NCI-H2171 (cell line): ENCODE data around the gene POLD2.

ENCODE experiments used
- DNase-seq: peaks from one replicate; lab custom pipeline; 2025; lab: John Stamatoyannopoulos, UW

Gene POLD2

GRCh38 chr7:44113764-44114354 lies 9.5 kb downstream of the POLD2 start:
- DNase-seq, result no peak

GRCh38 chr7:44112997-44113763 lies 10.2 kb downstream of the POLD2 start:
- DNase-seq, result no peak

- no peak for DNase-seq
Measured at GRCh38 chr7:44112231-44112996, 10.9 kb downstream of the POLD2 start.

- no peak for DNase-seq
Measured at GRCh38 chr7:44111761-44112160, 11.6 kb downstream of the POLD2 start.

GRCh38 chr7:44110719-44111635 lies 12.4 kb downstream of the POLD2 start:
- DNase-seq, result no peak

- no peak for DNase-seq
Measured at GRCh38 chr7:44109991-44110390, 13.4 kb downstream of the POLD2 start.

- no peak for DNase-seq
Measured at GRCh38 chr7:44108768-44109750, 14.3 kb downstream of the POLD2 start.

- DNase-seq, result no peak
Measured at GRCh38 chr7:44107961-44108767, 15.2 kb downstream of the POLD2 start.

- DNase-seq, result no peak
Measured at GRCh38 chr7:44107116-44107960, 16.0 kb downstream of the POLD2 start.

GRCh38 chr7:44106311-44107065 lies 16.9 kb downstream of the POLD2 start:
- no peak for DNase-seq

GRCh38 chr7:44105832-44106231 lies 17.5 kb downstream of the POLD2 start:
- DNase-seq, result no peak

- DNase-seq, result no peak
Measured at GRCh38 chr7:44104860-44105771, 18.2 kb downstream of the POLD2 start.

GRCh38 chr7:44103923-44104859 lies 19.2 kb downstream of the POLD2 start, which contains the start of gene AEBP1:
TSS of gene AEBP1 (plus strand) at chr7:44104345. CDS start at chr7:44104666, 321 bp downstream.
- DNase-seq, result no peak

GRCh38 chr7:44103566-44103922 lies 19.8 kb downstream of the POLD2 start:
- no peak for DNase-seq

- no peak for DNase-seq
Measured at GRCh38 chr7:44102846-44103565, 20.3 kb downstream of the POLD2 start.
